Hippocampal formation (tissue), 2 donors: ENCODE measurements around the gene KIAA0232.
"Not testable (repeated sequence)": the region's sequence is repeated elsewhere in the genome, so short reads cannot be mapped to it uniquely, and the experiment has no call there.

ENCODE experiments used
- DNase-seq, 2 donors: peaks; one replicate each; lab custom pipeline; 2025; lab: John Stamatoyannopoulos, UW

KIAA0232 gene

GRCh38 chr4:6776920-6777635 is 5.4 kb upstream of the KIAA0232 start:
- DNase-seq: no peak

GRCh38 chr4:6777636-6778281 is 4.8 kb upstream of the KIAA0232 start:
- no peak for DNase-seq

GRCh38 chr4:6778435-6778834 is 4.1 kb upstream of the KIAA0232 start:
- no peak for DNase-seq

GRCh38 chr4:6779667-6780565 is 2.6 kb upstream of the KIAA0232 start:
- peak in 1 of 2 donors; percentile 32 for DNase-seq

GRCh38 chr4:6781113-6781512 is 1.4 kb upstream of the KIAA0232 start:
- no peak for DNase-seq

GRCh38 chr4:6781561-6781960 is 966 bp upstream of the KIAA0232 start:
- no peak for DNase-seq

- DNase-seq: no peak
These were observed 251 bp downstream of the KIAA0232 start for GRCh38 chr4:6782846-6783110.

GRCh38 chr4:6783111-6783981 is 819 bp downstream of the KIAA0232 start:
- DNase-seq: peak; percentile 88 to 94

GRCh38 chr4:6785572-6785925 is 3.0 kb downstream of the KIAA0232 start:
- DNase-seq: no peak

GRCh38 chr4:6788123-6788522 is 5.6 kb downstream of the KIAA0232 start:
- DNase-seq: no peak

GRCh38 chr4:6791245-6791644 is 8.7 kb downstream of the KIAA0232 start:
- DNase-seq: not testable (repeated sequence)

GRCh38 chr4:6791796-6792195 is 9.3 kb downstream of the KIAA0232 start:
- not testable (repeated sequence) for DNase-seq

GRCh38 chr4:6794189-6794588 is 11.7 kb downstream of the KIAA0232 start:
- no peak for DNase-seq

- no peak for DNase-seq
These were observed 13.3 kb downstream of the KIAA0232 start for GRCh38 chr4:6795821-6796220.

GRCh38 chr4:6797368-6797767 is 14.8 kb downstream of the KIAA0232 start:
- DNase-seq: not testable (repeated sequence)

- no peak for DNase-seq
These were observed 16.6 kb downstream of the KIAA0232 start for GRCh38 chr4:6799091-6799490.

GRCh38 chr4:6802025-6802424 is 19.5 kb downstream of the KIAA0232 start:
- no peak for DNase-seq

GRCh38 chr4:6802626-6803025 is 20.1 kb downstream of the KIAA0232 start:
- no peak for DNase-seq

- no peak for DNase-seq
These were observed 20.7 kb downstream of the KIAA0232 start for GRCh38 chr4:6803246-6803645.

GRCh38 chr4:6804082-6804752 is 21.7 kb downstream of the KIAA0232 start:
- DNase-seq: no peak

GRCh38 chr4:6806924-6807626 is 24.5 kb downstream of the KIAA0232 start:
- DNase-seq: no peak
